Measurements from ENCODE around the gene SHFL.

The SHFL gene

GRCh38 chr19:10088949-10089554, 2.9 kb downstream of the SHFL start:
- no peak for DNase-seq

GRCh38 chr19:10089801-10090375, 3.8 kb downstream of the SHFL start:
- DNase-seq: no peak

- DNase-seq: no peak
These were observed 5.2 kb downstream of the SHFL start for GRCh38 chr19:10091370-10091687.

- DNase-seq: no peak
These were observed 6.0 kb downstream of the SHFL start for GRCh38 chr19:10091895-10092641.

GRCh38 chr19:10092648-10093294, 6.7 kb downstream of the SHFL start:
- no peak for DNase-seq

GRCh38 chr19:10093295-10094186, 7.4 kb downstream of the SHFL start:
- DNase-seq: no peak

- no peak for DNase-seq
These were observed 9.5 kb downstream of the SHFL start for GRCh38 chr19:10095622-10095947.

GRCh38 chr19:10095948-10096614, 10.0 kb downstream of the SHFL start:
- DNase-seq: peak; percentile 82

- no peak for DNase-seq
These were observed 10.5 kb downstream of the SHFL start for GRCh38 chr19:10096615-10096963.

- DNase-seq: no peak
These were observed 14.2 kb downstream of the SHFL start for GRCh38 chr19:10100163-10100785.

GRCh38 chr19:10102787-10103236, 16.7 kb downstream of the SHFL start:
- DNase-seq: no peak

DNA sequence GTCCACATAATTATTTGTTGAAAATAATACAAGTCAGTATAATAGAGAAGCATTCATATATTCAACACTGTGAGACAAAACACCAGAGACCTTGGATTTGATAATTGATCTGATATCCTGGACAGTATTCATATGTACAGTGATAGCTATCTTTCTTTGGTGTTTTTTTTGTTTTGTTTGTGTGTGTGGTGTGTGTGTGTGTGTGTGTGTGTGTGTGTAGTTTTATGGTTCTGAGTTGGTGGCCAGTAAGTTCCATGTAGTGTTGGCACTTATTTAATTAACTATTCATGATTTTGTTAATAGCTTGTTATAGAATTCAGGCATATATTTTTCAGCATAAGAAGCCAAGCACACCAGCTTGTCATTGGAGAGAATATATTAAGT, 18.0 kb downstream of the SHFL start:
- DNase-seq: no peak

- DNase-seq: no peak
These were observed 18.8 kb downstream of the SHFL start for GRCh38 chr19:10104665-10105508.

DNA sequence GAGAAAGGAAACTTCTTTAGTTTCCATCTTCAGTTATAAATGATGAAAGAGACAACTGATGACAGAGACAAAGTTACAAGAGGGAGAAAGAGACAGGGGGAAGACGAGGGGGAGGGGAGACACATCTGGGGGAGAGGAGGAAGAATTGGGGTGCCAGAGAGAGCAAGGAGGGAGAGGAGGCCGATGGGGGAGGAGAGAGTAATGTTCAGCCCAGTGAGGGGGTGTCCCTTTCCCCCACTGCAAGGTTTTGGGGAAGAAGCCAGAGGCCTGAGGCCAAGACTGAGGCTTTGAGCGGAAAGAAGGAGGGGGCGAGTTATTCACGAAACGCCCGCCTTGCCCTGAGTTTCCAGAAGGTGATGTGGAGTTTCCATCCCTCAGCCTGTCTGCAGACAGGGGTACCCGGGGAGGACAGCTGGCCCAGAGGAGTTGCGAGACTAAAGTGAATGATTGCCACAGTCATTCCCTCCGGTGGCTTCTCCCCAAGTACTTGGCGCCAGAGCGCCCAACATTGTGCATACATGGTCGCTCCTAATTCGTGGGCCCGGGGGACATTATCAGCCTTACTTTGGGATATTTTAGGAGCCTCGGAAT, 19.5 kb downstream of the SHFL start:
- DNase-seq: no peak

DNA sequence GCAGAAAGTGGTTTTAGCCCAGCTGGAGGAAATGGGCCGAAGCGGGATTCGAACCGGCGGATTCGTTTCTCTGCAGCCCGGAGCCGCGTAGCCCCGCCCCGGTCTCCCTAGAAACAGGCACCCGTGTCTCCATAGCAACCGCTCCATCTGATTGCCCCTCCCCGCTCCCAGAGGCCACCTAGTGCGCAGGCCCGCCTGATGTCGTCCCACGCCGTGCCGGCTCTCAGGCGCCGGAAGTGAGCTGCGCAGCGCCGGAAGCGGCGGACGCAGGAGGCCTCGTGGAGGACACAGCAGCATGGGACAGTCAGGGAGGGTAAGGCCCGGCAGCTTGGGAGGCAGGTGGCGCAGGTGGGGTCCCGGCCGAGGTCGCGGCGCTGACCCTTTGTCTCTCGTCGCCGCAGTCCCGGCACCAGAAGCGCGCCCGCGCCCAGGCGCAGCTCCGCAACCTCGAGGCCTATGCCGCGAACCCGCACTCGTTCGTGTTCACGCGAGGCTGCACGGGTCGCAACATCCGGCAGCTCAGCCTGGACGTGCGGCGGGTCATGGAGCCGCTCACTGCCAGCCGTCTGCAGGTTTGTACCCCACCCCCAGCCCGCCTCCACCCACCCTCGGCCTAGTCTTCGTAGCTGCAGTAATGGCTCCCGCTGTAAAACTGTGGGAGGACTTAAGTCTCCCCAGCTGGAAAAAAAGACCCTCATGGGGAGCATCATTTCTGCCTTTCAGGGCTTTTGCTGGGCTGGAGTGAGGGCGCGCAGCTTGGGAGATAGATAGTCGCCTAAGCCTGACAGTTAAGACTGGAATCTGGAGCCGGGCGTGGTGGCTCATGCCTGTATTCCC, 20.2 kb downstream of the SHFL start, which contains the start of gene PPAN:
PPAN (plus strand) TSS at position 263 of the 837 bp plus-strand sequence; CDS start at position 296, 33 bp downstream.
- peak; percentile 95 for DNase-seq

- DNase-seq: no peak
These were observed 21.1 kb downstream of the SHFL start for GRCh38 chr19:10107254-10107653.

- DNase-seq: no peak
These were observed 21.8 kb downstream of the SHFL start for GRCh38 chr19:10107817-10108367.

DNA sequence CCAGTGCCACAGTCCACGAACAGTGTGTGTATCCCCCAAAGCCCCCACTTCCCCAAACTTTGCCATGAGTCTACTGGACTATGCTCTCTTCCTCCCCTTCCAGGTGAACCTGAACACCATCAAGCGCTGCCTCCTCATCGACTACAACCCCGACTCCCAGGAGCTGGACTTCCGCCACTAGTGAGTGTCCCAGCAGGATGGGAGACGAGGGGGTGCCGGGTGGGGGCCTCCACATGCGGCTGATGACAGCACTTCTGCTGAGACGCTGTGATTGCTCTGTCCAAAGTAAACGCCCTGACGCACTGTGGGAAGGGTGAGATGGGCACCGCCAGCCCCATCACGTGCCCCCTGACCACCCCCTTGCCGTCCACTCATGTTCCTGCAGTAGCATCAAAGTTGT, 23.4 kb downstream of the SHFL start:
- DNase-seq: no peak
